AG08395 (cell line): ENCODE data around the gene DPP8.
"Not testable (repeated sequence)": the region's sequence is repeated elsewhere in the genome, so short reads cannot be mapped to it uniquely, and the experiment has no call there.

ENCODE experiments used
- DNase-seq: peaks from one replicate; pipeline ENCODE4 v3.0.0; 2012; ENCODE audit warnings: mixed read lengths, low spot score

Gene DPP8

DNA sequence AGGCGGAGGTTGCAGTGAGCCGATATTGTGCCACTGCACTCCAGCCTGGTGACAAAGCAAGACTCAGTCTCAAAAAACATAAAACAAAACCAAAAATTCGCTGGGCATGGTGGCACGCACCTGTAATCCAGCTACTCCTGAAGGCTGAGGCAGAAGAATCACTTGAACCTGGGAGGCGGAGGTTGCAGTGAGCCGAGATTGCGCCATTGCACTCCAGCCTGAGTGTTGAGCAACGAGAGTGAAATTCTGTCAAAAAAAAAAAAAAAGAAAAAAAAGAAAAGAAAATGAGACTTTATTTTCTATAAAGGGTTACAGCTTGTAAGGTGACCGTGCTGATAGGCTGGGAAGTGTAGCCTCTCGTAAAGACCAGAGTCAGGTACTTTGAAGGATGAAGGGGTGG lies 6.7 kb upstream of the DPP8 start:
- no peak for DNase-seq

DNA sequence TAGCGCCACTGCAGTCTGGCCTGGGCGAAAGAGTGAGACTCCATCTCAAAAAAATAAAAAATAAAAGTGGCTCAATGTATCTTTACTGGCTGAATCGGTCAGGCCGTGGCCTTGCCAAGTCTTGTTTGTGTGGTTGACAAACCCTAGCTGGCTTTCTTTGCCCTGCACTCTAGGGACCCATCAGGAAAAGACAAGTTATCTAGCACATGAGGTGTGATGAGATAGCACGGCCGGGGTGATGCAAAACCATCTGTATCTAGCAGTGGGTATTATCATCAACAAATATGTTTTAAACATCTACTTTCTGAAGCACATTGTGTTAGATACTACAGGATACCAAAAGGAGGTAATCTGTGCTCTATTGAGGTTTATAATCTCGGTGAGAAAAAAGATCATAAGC lies 3.9 kb upstream of the DPP8 start:
- no peak for DNase-seq

DNA sequence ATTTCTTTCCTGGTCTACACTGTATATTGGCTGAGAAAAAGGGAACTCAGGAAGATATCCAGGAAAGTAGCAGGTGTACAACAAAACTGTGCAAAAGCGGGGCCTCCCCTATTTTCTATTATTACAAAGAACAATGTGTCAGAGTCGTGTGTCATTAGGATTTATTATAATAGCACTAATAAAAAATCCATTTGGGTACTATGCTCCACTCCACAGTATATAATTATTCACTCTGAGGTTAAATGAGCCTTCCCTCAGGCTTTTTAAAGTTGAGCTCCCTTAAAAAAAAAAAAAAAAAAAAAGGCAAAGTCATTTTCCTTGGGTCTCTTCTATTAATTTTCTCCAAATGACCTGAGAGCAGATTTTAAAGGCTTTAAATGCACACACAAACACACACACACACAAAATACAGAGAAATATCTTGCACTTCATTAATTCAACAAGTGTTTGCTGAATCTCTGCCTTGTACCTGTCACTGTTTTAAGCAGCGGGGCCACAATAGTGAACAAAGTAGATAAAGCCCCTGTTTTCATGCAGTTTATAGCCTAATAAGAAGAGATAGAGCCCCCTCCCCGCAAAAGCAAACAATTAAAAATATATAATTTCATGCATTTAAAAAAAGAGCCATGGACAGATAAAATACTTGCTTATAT lies 1.3 kb upstream of the DPP8 start:
- no peak for DNase-seq

DNA sequence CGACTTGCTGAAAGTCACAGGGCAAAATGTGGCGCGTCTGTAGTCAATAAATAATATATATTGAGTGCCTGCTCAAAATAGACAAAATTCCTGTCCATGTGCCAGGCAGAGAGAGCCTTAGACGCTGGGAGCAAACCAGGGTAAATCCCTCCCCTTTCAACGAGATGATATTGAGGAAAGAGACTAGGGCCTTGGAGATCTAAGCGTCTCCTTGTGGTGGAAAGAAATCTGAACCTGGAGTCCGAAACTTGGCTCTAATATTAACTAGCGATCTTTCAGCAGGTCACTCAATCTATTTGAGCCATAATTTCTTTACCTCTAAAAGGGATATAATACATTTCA lies 348 bp upstream of the DPP8 start:
- DNase-seq = no peak

DNA sequence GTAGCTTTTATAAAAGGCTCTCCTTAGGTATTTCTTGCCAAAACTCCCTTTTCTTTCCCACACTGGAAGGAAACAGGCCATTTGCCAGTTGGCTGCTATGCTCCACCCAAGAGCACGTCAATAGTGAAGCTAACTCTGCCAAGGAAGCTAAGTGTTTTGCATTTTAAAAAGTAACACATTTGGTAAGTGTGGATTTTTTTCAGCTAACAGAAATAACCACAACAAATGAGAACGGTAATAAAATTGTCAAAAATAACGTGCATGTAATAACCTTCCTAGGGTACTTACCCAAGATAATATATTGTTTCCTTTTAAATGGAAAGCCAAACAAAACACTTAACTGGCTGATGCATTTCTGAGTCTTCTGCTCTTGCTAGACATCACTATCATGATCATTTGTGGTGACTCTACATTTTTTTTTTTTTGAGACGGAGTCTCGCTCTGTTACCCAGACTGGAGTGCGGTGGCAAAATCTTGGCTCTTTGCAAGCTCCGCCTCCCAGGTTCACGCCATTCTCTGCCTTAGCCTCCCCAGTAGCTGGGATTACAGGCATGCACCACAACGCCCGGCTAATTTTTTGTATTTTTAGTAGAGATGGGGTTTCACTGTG lies 4.6 kb downstream of the DPP8 start:
- peak; percentile 66 for DNase-seq

DNA sequence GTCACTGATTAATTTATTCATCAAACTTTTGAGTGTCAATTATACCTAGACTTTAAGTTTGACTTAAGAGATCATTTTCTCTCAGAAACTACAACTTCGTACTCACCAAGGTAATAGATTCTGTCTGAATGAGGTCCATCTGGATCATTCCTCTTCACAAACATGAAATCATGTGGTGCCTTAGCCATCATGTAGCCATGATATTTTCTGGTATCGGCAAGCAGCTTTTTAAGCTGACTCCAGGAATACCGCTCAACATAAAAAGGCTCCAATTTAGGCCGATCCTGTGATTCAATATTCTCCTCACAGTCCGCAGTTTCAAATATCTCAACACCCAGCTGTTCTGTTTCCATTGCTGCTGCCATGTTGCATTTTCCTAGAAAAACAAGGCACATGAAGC lies 5.3 kb downstream of the DPP8 start:
- no peak for DNase-seq

DNA sequence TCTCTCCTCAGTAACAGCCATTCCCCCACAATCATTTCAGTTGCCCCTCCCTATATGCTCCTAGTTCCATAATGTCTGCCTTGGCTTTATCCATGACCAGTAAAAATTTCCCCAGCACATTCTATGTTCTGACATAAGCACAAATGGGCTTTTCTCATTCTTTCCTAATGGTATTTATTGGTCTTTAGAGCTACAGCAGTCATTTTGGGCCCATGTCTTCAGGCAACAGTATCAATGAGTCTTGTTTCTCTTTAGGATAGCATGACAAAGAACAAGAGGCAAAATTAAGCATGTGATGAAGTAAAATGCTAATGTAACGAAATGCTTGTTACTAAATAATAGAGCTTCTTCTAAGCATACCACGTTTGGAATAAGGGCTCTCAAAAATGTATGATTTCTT lies 8.2 kb downstream of the DPP8 start:
- no peak for DNase-seq

DNA sequence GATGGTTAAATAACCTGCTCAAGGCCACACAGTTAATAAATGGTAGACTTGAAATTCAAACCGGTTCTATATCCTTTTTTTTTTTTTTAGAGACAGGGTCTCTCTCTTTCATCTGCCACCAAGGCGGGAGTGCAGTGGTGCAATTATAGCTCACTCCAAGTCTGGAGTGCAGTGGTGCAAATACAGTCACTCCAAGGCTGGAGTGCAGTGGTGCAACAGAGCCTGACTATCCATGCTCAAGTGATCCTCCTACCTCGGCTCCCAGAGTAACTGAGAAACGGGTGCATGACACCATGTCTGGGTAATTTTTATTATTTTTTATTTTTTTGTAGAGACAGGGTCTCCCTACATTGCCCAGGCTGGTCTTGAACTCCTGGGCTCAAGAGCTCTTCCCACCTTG lies 23.4 kb downstream of the DPP8 start:
- no peak for DNase-seq

DNA sequence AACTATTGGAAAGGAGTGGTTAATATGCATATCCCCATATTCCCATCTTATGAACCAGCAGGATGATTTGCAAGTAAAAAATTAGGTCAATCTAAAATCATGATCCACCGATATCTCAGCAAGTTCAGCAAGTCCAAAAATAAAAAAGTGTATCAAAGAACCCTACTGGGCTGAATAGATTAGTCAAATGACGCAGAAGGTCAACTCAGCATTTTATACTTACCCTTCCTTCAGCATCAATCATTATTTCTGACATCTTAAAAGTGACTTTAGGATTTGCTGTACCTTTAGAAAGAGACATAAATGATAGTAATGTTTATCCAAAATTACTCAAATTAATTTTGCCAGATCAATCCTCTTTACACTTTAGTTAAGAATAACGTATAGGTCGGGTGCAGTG lies 32.6 kb downstream of the DPP8 start:
- no peak for DNase-seq

DNA sequence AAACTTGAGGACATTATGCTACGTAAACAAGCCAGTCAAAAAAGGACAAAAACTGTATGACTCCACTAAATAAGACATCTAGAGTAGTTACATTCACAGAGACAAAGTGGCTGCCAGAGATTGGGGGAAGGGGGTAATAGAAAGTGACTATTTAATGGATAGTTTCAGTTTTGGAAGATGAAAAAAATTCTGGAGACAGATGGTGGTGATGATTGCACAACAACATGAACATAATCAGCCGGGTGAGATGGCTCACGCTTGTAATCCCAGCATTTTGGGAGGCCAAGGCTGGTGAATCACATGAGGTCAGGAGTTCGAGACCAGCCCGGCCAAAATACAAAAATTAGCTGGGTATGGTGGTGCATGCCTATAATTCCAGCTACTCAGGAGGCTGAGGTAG lies 40.6 kb downstream of the DPP8 start:
- DNase-seq = peak; percentile 12

DNA sequence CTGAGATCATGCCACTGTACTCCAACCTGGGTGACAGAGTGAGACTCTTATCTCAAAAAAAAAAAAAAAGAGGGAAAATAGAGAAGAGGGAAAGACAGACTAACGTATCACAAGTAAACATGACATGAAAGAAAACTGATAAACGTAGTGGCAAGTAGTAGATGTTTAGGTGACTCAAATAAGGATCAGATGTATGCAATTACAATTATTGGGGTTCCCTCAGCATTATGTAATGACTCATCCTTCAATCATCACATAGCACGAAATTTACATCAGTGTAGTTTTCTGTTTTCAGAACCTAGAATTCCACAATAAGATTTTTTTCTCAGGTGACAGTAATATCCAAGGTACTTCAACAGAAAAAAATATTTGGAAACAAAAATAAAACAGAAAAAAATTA lies 46.6 kb downstream of the DPP8 start:
- DNase-seq = no peak

DNA sequence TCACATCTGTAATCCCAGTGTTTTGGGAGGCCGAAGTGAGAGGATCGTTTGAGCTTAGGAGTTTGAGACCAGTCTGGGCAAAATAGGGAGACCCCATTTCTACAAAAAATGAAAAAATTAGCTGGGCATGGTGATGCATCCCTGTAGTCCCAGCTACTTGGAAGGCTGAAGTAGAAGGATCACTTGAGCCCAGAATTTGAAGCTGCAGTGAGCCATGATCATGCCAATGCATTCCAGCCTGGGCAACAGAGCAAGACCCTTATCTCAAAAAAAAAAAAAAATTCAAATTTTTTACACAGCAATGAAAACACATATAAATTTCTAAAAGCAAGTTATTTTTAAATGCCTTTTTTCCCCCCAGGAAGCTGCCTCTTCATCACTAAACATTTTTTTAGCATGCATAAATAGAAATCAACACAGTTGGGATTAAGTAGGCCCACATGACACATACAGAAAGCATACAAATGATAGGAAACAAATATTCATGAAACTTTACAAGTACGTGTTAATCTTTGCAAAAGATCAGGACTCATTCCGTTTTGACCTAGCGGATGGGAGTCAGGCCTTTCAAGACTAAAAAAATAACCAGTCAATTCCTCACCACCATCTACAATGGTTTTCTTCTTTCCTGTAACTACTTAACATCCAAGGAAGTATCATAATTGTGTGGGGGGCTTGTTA lies 49.1 kb downstream of the DPP8 start:
- DNase-seq = no peak

DNA sequence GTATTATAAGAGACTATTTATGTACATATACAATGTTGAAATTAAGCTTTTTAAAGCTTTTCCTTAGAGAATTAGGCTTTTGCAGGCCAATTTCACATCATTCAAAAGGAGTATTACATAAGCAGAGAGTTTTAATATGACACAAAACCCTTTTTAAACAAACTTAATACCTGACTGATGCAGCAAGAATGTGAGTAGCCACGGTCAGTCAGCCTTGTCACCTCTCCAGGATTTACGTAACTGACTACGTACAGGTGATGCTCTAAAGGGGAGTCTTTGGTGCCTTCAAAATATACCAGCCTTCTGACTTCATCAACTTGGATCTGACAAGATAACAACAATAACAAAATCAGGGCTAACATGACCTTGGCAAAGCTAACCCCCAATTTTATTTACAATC lies 50.6 kb downstream of the DPP8 start:
- DNase-seq = no peak

DNA sequence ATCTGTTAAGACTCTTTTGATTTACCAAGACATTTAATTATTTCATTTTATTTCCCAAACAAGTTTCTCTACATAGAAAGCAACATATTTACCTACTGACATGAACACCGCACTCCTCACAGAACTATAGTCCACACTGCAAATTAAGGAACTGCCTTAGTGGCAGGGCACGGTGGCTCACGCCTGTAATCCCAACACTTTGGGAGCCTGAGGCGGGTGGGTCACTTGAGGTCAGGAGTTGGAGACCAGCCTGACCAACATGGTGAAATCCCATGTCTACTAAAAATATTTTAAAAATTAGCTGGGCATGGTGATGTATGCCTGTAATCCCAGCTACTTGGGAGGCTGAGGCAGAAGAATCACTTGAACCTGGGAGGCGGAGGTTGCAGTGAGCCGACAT lies 54.4 kb downstream of the DPP8 start:
- DNase-seq = not testable (repeated sequence)

DNA sequence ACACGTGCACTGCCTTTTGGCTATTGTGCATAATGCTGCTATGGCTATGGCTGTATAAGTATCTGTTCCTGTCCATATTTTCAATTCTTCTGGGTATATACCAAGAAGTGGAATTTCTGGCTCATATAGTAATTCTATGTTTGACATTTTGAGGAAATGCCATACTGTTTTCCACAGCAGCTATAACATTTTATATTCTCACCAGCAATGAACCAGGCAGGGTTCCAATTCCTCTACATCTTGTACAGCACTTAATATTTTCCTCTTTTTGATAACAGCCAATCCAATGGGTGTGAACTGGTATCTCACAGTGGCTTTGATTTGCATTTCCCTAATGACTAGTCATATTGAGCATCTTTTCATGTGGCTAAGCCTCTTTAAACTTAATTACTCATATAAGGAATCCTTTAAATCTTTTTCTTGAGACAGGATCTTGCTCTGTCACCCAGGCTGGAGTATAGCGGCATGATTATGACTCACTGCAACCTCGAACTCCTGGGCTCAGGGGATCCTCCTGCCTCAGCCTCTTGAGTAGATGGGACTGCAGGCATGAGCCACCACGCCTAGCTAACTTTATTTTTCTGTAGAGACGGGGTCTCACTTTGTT lies 56.6 kb downstream of the DPP8 start:
- DNase-seq = no peak

DNA sequence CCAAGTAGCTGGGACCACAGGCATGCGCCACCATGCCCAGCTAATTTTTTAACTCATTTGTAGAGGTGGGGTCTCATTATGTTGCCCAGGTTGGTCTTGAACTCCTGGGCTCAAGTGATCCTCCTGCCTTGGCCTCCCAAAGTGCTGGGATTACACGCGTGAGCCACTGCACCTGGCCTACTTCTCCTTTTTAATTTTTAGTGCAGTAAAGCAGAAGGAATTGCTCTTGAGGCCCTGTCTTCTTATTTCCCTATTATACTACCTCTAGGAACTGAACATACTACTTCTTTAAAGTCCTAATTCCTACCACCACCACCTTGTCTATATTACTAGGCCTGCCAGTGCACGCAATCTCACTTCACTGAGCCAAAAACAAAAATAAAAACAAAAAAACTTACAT lies 62.2 kb downstream of the DPP8 start:
- not testable (repeated sequence) for DNase-seq

DNA sequence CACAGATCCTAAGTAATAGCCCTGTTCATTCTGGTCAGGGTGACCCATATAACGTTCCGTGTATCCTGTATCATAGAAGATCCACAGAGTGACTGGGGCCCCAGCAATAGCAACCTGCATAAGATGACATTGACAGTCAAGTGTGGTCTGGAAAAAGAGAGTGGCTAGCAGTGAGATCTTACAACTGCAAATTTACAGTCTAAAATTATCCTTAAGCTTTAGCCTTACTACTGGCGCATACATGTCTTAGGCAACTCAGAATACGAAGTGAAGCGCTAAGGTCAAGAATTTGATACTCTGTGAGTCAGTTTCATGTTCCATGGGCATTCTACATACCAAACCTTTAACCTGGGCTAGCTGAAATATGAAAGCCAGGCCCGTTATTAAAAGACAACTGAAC lies 65.5 kb downstream of the DPP8 start:
- DNase-seq = no peak

DNA sequence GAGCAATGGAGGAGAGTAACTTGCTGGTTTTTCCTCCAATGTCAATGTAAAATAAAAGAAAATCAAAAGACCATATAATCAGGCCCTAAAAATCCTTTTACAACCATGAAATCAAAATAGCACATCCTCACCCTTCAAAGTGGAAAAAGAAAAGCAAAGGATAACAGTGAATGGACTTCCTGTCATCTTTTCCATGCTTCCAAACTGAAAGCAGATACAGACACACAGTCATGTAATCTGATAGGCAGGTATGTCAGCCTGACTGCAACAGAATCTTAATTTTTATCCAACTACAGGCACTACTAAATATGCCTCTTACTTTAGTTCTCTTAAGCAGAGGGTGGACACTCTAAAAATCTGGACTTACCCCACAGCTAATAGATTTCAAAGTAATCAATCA lies 66.9 kb downstream of the DPP8 start:
- DNase-seq = no peak

DNA sequence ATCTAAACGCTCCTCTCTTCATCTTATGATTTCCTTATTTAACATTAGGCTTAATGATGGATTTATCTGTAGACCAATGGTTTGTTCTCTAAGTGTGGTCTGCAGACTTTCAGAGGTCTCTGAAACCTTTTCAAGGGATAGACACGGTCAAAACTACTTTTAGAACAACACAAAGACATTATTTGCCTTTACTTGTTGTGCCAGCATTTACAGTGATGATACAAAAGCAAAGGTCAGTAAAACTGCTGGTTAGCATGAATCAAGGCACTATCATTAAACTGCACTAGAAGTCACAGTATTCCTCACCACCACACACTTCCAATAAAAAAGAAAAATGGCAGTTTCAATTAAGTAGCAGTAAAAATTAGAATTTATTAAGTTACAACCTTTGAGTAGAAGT lies 70.3 kb downstream of the DPP8 start:
- DNase-seq = no peak

DNA sequence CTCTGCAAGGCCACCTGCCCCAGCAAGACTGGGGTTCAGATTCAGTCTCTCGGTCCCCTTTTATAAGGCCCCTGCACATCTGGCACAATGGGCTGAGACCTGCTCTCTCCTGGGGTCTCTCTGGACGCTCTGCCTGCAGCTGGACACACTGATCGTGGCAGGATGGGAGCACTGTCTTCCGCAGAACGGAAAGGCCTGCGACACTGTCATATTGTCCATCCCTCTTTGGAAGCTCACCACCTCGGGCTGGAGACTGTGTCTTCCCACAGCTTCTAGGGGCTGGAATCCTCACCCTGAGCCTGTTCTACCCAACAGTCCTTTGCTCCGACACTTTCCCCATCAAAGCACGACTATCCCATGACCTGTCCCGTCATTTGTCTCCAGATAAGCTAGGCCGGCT lies 83.3 kb downstream of the DPP8 start:
- no peak for DNase-seq

DNA sequence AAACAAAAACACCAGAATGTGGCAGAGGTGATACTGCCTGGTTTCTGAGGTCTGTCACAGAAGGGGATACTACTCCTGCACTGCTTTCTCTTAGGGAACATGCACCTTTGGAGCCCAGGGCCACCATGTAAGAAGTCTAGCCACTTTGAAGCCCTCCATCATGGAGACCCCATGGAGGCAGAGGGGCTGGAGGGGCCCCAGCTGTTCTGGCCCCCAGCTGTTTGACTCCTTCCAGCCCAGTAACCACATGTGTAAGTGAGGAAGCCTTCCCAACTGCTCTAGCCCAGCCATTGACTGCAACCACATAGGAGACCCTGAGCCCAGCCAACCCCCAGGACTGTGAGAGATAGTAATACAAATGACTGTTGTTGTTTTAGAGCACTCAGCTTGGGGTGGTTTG lies 85.8 kb downstream of the DPP8 start:
- DNase-seq = no peak

DNA sequence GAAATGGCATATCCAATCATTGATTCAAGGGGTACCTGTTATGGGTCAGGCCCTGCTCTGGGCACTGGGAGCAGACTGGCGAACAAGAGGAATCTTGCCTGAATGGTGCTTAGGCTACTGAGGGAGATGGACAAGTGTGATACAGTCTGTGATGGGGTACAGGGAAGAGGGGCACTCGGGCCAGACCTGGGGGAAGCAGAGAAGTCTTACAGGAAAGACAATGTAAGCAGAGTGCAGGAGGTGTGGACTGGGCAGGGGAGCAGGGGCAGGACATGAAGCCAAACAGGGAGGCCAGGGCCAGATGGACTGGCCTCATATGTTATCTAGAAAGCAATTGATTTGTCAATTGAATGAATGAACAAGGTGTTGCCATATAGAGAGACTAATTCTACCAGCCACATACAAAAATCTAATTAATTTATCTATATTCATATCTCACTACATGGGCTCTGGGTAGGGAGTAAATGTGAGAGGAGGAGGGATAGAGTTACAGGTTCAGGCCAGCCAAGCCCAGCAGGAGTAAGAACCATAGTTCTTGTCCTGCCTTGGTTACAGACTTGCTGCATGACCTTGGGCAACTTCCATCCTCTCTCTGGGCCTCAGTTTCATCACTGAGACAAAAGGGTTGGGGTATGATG lies 91.2 kb downstream of the DPP8 start:
- no peak for DNase-seq

DNA sequence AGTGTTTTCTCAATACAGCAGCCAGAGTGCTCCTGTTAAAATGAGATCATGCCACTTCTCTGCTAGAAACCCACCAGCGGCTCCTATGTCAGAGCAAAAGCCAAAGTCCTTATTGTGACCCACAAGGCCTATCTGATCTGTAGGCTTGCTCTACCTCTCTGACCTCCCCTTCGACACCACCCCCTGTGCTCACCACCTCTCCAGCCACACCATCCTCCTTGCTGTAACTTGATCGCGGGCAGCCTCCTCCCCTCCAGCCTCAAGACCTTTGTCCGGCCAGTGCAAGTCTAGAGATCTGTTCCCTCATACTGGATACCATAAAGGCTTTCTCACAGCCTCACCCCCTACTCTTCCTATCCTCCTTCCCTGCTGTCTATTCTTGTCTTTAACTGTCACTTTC lies 92.8 kb downstream of the DPP8 start:
- no peak for DNase-seq
